RCC 7860 (cell line): ENCODE measurements around the gene BCKDHB.
"Not testable (repeated sequence)": the region's sequence is repeated elsewhere in the genome, so short reads cannot be mapped to it uniquely, and the experiment has no call there.

Experiments used
- DNase-seq: peaks from one replicate; pipeline ENCODE4 v3.0.0-alpha.2; 2015; ENCODE audit warnings: low spot score
- FAIRE-seq: peaks from 2 replicates; lab custom pipeline; 2012; peaks lifted over from hg19 to GRCh38; lab: Jason Lieb, UNC

Gene BCKDHB

GRCh38 chr6:80197986-80198385, 91.5 kb downstream of the BCKDHB start:
- FAIRE-seq (no peak), DNase-seq (no peak)

DNA sequence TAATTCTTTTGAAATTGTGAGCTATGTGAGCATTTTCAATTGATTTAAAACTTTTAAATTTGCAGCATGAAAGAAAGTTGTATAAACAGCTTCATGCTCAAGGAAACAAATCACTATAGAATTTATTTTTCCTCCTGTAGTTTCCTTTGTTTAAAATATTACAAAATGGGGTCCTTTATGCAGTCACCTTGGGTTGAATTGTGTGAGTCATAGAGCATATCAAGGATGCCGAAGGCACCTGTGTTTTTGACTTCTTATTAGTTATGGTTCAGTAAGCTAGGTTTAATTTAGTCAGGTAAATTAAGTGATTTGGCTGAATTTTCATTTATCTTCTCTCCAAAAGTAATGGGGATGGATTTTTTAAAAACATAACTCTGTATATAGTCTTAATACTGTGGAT, 96.8 kb downstream of the BCKDHB start:
- no peak for DNase-seq
- FAIRE-seq = no peak

GRCh38 chr6:80205404-80205803, 98.9 kb downstream of the BCKDHB start:
- no peak for FAIRE-seq

GRCh38 chr6:80206758-80207157, 100.3 kb downstream of the BCKDHB start:
- DNase-seq = no peak
- no peak for FAIRE-seq

More at GRCh38 chr6:80205404-80205803, 98.9 kb downstream of the BCKDHB start:
- DNase-seq = no peak

DNA sequence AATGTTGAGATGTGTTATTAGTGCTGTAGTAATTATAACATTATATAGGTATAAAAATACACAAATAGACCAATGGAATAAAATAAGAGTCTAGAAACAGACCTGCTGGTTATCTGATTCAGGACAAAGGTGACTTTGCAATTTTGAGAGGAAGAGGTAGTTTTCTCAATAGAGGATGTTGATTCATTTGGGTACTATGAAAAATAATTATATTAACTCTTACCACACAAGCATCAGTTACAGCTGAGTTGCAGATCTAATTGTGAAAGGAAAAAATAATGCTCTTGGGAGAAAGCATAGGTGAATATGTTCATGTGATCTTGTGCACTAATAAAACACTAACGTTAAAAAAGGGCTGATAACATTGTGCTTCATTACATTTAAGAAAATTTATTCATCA, 103.0 kb downstream of the BCKDHB start:
- DNase-seq (no peak), FAIRE-seq (no peak)

GRCh38 chr6:80210618-80211017, 104.1 kb downstream of the BCKDHB start:
- FAIRE-seq = no peak
- no peak for DNase-seq

GRCh38 chr6:80211286-80211685, 104.8 kb downstream of the BCKDHB start:
- FAIRE-seq (no peak), DNase-seq (no peak)

DNA sequence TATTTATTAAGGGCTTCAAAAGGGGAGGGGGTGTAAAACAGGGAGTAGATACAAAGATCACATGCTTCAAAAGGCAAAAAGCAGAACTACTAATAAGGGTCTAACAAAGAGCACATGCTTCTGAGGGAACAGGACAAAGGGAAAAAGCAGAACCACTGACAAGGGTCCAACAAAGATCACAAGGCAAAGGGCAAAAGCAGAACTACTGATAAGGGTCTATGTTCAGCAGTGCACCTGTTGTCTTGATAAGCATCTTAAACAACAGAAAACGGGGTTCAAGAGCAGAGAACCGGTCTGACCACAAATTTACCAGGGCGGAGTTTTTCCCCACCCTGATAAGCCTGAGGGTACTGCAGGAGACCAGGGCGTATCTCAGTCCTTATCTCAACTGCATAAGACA, 105.4 kb downstream of the BCKDHB start:
- not testable (repeated sequence) for FAIRE-seq, DNase-seq

GRCh38 chr6:80214436-80215022, 108.1 kb downstream of the BCKDHB start:
- DNase-seq (peak; percentile 40), FAIRE-seq (peak; percentile 38)

- FAIRE-seq (no peak), DNase-seq (no peak)
These were observed 108.6 kb downstream of the BCKDHB start for GRCh38 chr6:80215063-80215462.

DNA sequence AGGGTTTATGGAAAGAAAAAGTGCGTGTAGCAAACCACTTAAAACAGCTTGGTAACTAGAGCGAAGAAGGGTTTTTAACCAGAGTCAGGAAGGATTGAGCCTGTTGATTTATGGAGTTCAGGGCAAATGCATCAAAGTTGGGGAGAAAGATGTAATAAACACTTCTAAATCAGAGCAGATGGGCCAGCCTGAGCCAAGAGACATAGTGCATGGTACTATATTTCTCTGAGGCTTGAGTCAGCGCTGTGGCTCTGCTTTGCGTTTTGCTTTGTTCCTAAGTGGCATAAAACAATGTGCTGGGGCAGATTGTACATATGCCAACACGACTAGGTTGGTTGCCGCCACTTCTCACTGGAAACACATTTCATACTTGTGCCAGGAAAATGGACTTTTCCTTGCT, 111.3 kb downstream of the BCKDHB start:
- FAIRE-seq = no peak
- no peak for DNase-seq

DNA sequence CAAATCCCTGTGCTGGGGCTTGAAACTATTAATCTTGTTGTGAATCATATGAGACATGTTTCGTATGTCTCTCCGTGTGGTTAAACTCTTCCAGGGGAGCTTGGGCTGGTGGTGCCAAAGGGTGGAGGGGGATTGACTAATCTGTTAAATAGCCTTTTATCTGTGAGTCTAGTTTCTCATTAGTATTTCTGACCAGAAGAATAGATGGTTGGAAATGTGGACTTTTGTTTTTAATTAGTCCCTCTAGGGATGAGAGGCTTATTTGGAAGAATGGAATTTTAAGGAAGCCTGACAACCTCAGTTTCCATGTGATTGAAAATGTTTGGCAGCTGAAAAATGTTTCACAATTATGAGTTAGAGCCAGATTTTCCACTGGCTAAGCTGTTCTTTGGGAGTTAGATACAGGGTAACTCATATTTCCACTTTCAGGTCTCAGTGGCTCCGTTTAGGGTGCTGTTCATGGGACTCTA, 117.3 kb downstream of the BCKDHB start:
- no peak for FAIRE-seq
- no peak for DNase-seq

DNA sequence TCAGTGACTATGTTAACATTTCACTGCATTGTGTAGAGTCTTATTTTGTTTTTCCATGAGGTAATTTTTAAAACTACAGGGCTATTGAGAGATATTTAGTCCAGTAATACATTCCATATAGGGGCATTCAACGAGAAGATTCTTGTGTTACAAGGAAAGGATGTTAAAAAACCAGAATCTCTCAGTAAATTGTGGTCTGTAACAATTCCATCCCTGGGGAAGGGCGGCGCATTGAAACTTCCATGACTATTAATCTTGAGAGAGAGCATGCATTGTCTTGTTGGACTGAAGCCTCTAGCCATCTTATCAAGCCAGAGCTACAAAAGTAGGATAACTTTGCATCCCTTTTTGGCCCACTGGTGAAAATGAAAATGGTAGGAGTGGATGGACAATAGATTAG, 119.7 kb downstream of the BCKDHB start:
- no peak for FAIRE-seq
- DNase-seq = no peak

GRCh38 chr6:80226699-80227098, 120.2 kb downstream of the BCKDHB start:
- FAIRE-seq (no peak), DNase-seq (no peak)

DNA sequence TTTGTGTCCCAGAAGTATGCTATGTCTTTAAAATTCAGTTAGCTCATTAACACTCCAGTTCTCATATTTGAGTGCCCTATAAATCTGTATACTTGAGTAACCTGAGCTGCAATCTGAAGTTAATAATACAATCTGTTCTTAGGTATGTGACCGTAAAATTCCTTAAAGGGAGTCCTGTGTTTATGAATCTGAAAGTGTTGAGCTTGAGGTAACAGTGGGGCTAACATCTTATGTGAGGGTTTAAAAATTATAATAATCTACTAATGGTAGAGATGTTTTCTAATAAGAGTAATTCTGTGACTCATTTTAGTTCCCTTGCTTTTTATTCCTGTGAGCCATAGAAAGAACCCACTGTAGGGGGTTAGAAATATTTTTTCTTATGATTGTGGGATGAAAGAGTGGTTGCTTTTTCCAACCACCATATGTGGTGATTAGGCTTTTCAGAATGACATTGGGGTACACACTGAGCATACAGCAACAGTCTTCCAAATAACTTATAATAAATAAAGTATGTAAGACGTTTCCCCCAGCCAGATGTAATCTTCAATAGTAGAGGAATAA, 121.2 kb downstream of the BCKDHB start:
- no peak for FAIRE-seq

GRCh38 chr6:80233262-80233661, 126.8 kb downstream of the BCKDHB start:
- FAIRE-seq = no peak
- DNase-seq = no peak

More for the DNA sequence above, 121.2 kb downstream of the BCKDHB start:
- no peak for DNase-seq

- no peak for DNase-seq
- FAIRE-seq = no peak
These were observed 127.5 kb downstream of the BCKDHB start for GRCh38 chr6:80233958-80234357.

GRCh38 chr6:80234401-80234800, 127.9 kb downstream of the BCKDHB start:
- FAIRE-seq (no peak), DNase-seq (no peak)

GRCh38 chr6:80234908-80235307, 128.4 kb downstream of the BCKDHB start:
- FAIRE-seq = no peak

DNA sequence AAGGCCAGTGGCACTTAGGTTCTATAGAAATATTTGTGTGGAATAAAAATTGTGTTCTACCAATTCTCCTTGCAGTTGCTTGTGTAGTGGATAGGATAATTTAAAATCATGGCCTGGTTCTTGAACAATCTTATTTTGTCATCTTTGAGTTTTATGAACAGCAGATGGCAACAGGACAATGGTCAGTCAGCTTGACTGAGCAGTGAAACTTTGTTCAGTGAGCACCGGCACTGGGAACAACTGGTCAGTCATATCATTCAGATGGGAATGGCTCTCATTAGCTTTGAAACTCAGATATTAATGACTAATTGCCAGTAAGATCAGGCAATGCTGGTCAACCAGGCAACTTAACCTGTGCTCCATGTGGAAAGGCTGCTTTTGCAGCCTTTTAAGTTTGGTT, 129.2 kb downstream of the BCKDHB start:
- FAIRE-seq = no peak

More at GRCh38 chr6:80234908-80235307, 128.4 kb downstream of the BCKDHB start:
- no peak for DNase-seq

GRCh38 chr6:80238754-80239153, 132.3 kb downstream of the BCKDHB start:
- not testable (repeated sequence) for DNase-seq, FAIRE-seq

More for the DNA sequence above, 129.2 kb downstream of the BCKDHB start:
- DNase-seq = no peak

- DNase-seq (no peak), FAIRE-seq (no peak)
These were observed 138.6 kb downstream of the BCKDHB start for GRCh38 chr6:80245043-80245442.

- no peak for DNase-seq
- FAIRE-seq = no peak
These were observed 143.4 kb downstream of the BCKDHB start for GRCh38 chr6:80249897-80250296.
